HUES64 (cell line): ENCODE measurements around the gene TEX54. TPM values are rescaled to one million over a fixed set of nuclear protein-coding genes. Genes with fewer than 3 reads are reported as not detected.

ENCODE experiments used
- H3K27ac ChIP-seq: 2 replicates; pipeline ENCODE4 v1.7.0; 2013; ENCODE audit warnings: low read depth, low read length, inconsistent platforms
- H3K27me3 ChIP-seq: 2 replicates; pipeline ENCODE4 v1.6.1; 2013; ENCODE audit warnings: mild to moderate bottlenecking, low read length; ENCODE audit not compliant: insufficient read depth
- H3K36me3 ChIP-seq: 2 replicates; pipeline ENCODE4 v1.6.1; 2013; ENCODE audit warnings: mild to moderate bottlenecking, low read length; ENCODE audit not compliant: insufficient read depth
- H3K4me1 ChIP-seq: 2 replicates; pipeline ENCODE4 v1.6.1; 2013; ENCODE audit warnings: mild to moderate bottlenecking, low read length, moderate library complexity; ENCODE audit not compliant: insufficient read depth
- H3K4me3 ChIP-seq: 2 replicates; pipeline ENCODE4 v1.5.1; 2013; ENCODE audit warnings: mild to moderate bottlenecking, low read length, moderate library complexity
- H3K9ac ChIP-seq: 2 replicates; pipeline ENCODE4 v1.6.1; 2013; ENCODE audit warnings: mild to moderate bottlenecking, low read depth, low read length
- H3K9me3 ChIP-seq: 2 replicates; pipeline ENCODE4 v1.6.1; 2013; ENCODE audit warnings: low read depth, low read length; ENCODE audit not compliant: insufficient read depth
- WGBS: fragments of 150-250, 120-280 bp; methylation state at CpG from one replicate; pipeline ENCODE4 v1.1.7; 2013; ENCODE audit warnings: missing lambda C conversion rate; 5-methylcytosine and 5-hydroxymethylcytosine counted together
- polyA plus RNA-seq, 2 experiments: library from polyadenylated mRNA; stranded (reverse); fragments of 50-300 nt; gene quantifications; one replicate each; pipeline ENCODE4 v1.2.3, GENCODE V29; 2013

TEX54 gene
- polyA plus RNA-seq (2013, experiment 1 of 2), result not detected
- polyA plus RNA-seq (2013, experiment 2 of 2), result not detected

- Histone ChIP-seq H3K27me3 (no peaks in the 10 kb centered on the region), H3K36me3 (peaks cover 53% of the 10 kb centered on the region)
Observed at GRCh38 chr11:62832336-62833234, at the start of gene TEX54. TEX54 (minus strand) TSS chr11:62832841.

GRCh38 chr11:62882431-62882749 is 49.7 kb upstream of the TEX54 start:
- Histone ChIP-seq H3K27ac (peak overlapping the region; percentile 100), H3K36me3 (peaks cover 79% of the 10 kb centered on the region), H3K4me1 (peaks cover 26% of the 10 kb centered on the region), H3K27me3 (no peaks in the 10 kb centered on the region), H3K9me3 (no peaks in the 10 kb centered on the region), H3K9ac (peak overlapping the region; percentile 97), H3K4me3 (peak overlapping the region; percentile 81)
- 61% methylated on average over 6 of the region's 6 CpGs for WGBS

More at GRCh38 chr11:62832336-62833234, at the start of gene TEX54:
- 21% methylated on average over 40 of the region's 40 CpGs for WGBS
- Histone ChIP-seq H3K4me1 (peaks cover 13% of the 10 kb centered on the region; the same call in 1 of the 2 replicates), H3K9ac (peak within 1 kb of the TSS; percentile 95), H3K27ac (peak within 1 kb of the TSS; percentile 94), H3K9me3 (no peaks in the 10 kb centered on the region), H3K4me3 (peak within 1 kb of the TSS; percentile 89)

GRCh38 chr11:62881579-62882430 is 49.2 kb upstream of the TEX54 start:
- Histone ChIP-seq H3K4me3 (peak overlapping the region; percentile 81), H3K4me1 (peaks cover 26% of the 10 kb centered on the region), H3K36me3 (peaks cover 79% of the 10 kb centered on the region), H3K27ac (peak overlapping the region; percentile 100), H3K27me3 (no peaks in the 10 kb centered on the region), H3K9ac (peak overlapping the region; percentile 97), H3K9me3 (no peaks in the 10 kb centered on the region)
- WGBS, result 7% methylated on average over 18 of the region's 21 CpGs

- H3K27ac ChIP-seq, result peak within 1 kb of the TSS; percentile 100
- no peaks in the 10 kb centered on the region for H3K27me3 ChIP-seq
- H3K9ac ChIP-seq, result peak within 1 kb of the TSS; percentile 97
- peak within 1 kb of the TSS; percentile 81 for H3K4me3 ChIP-seq
- H3K9me3 ChIP-seq, result no peaks in the 10 kb centered on the region
- WGBS, result under 1% methylated on average over 69 of the region's 69 CpGs
- peaks cover 26% of the 10 kb centered on the region for H3K4me1 ChIP-seq
- H3K36me3 ChIP-seq, result peaks cover 78% of the 10 kb centered on the region
Observed at GRCh38 chr11:62880803-62881578, 48.4 kb upstream of the TEX54 start, which contains the start of gene SLC3A2. SLC3A2 (plus strand) TSS chr11:62880896; CDS start chr11:62881024, 128 bp downstream.

- Histone ChIP-seq H3K4me3 (peak overlapping the region; percentile 81), H3K9me3 (no peaks in the 10 kb centered on the region), H3K36me3 (peaks cover 76% of the 10 kb centered on the region), H3K27me3 (no peaks in the 10 kb centered on the region), H3K4me1 (peaks cover 26% of the 10 kb centered on the region), H3K9ac (peak overlapping the region; percentile 97), H3K27ac (peak overlapping the region; percentile 100; the same call in 1 of the 2 replicates)
- WGBS, result 22% methylated on average over 16 of the region's 16 CpGs
Observed at GRCh38 chr11:62880231-62880802, 47.7 kb upstream of the TEX54 start.

- Histone ChIP-seq H3K4me3 (peak overlapping the region; percentile 81), H3K4me1 (peaks cover 26% of the 10 kb centered on the region), H3K36me3 (peaks cover 76% of the 10 kb centered on the region)
Observed at GRCh38 chr11:62879235-62879978, 46.8 kb upstream of the TEX54 start.

GRCh38 chr11:62876712-62877111 is 44.1 kb upstream of the TEX54 start:
- Histone ChIP-seq H3K36me3 (peaks cover 76% of the 10 kb centered on the region), H3K9ac (no peak overlapping the region), H3K9me3 (no peaks in the 10 kb centered on the region), H3K27me3 (no peaks in the 10 kb centered on the region), H3K4me1 (peaks cover 12% of the 10 kb centered on the region), H3K27ac (no peak overlapping the region), H3K4me3 (no peak overlapping the region)
- WGBS, result 96% methylated on average over 6 of the region's 6 CpGs

More at GRCh38 chr11:62879235-62879978, 46.8 kb upstream of the TEX54 start:
- WGBS, result 72% methylated on average over 7 of the region's 7 CpGs
- no peak overlapping the region for H3K9ac ChIP-seq
- no peaks in the 10 kb centered on the region for H3K9me3 ChIP-seq
- no peaks in the 10 kb centered on the region for H3K27me3 ChIP-seq
- peak overlapping the region; percentile 100; the same call in 1 of the 2 replicates for H3K27ac ChIP-seq

GRCh38 chr11:62875698-62876478 is 43.2 kb upstream of the TEX54 start:
- Histone ChIP-seq H3K4me3 (no peak overlapping the region), H3K9ac (no peak overlapping the region), H3K36me3 (peaks cover 84% of the 10 kb centered on the region), H3K27ac (no peak overlapping the region), H3K27me3 (no peaks in the 10 kb centered on the region), H3K4me1 (peaks cover 12% of the 10 kb centered on the region), H3K9me3 (no peaks in the 10 kb centered on the region)
- 93% methylated on average over 7 of the region's 7 CpGs for WGBS

- Histone ChIP-seq H3K27me3 (no peaks in the 10 kb centered on the region), H3K9ac (no peak overlapping the region), H3K4me1 (peaks cover 7% of the 10 kb centered on the region), H3K27ac (no peak overlapping the region), H3K9me3 (no peaks in the 10 kb centered on the region), H3K36me3 (peaks cover 90% of the 10 kb centered on the region), H3K4me3 (no peak overlapping the region)
- 98% methylated on average over 7 of the region's 7 CpGs for WGBS
Observed at GRCh38 chr11:62874851-62875250, 42.2 kb upstream of the TEX54 start.
